ENCODE results near the gene KRTAP10-4. TPM values are rescaled to one million over a fixed set of nuclear protein-coding genes. Genes with fewer than 3 reads are reported as not detected.
"Not testable (repeated sequence)": the region's sequence is repeated elsewhere in the genome, so short reads cannot be mapped to it uniquely, and the experiment has no call there.

The KRTAP10-4 gene
- total RNA-seq, 2 experiments from 2014 or later, result not detected

DNA sequence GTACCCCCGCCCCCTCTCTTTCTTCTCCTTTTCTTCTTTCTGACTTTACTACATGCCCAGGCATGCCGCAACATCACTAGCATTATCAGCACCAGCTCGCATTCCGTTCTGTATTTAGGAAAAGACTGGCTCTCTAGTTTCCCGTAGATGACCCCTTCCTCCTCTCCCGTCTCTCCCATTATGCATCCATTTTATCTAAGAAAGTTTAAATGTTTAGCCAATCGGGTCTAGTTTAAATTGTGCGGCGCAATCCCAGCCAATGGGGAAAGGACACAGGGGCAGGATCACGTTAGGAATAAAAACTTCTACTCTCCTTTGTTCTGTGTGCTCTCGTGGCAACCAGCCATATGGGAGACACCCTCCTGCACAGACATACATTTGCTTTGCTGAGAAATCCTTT is 24.5 kb downstream of the KRTAP10-4 start:
- no peak for DNase-seq
- CTCF ChIA-PET, result no interaction called here
- H3K9me3 Mint-ChIP-seq (ENCODE audit: low read depth), result no peaks in the 10 kb centered on the region

DNA sequence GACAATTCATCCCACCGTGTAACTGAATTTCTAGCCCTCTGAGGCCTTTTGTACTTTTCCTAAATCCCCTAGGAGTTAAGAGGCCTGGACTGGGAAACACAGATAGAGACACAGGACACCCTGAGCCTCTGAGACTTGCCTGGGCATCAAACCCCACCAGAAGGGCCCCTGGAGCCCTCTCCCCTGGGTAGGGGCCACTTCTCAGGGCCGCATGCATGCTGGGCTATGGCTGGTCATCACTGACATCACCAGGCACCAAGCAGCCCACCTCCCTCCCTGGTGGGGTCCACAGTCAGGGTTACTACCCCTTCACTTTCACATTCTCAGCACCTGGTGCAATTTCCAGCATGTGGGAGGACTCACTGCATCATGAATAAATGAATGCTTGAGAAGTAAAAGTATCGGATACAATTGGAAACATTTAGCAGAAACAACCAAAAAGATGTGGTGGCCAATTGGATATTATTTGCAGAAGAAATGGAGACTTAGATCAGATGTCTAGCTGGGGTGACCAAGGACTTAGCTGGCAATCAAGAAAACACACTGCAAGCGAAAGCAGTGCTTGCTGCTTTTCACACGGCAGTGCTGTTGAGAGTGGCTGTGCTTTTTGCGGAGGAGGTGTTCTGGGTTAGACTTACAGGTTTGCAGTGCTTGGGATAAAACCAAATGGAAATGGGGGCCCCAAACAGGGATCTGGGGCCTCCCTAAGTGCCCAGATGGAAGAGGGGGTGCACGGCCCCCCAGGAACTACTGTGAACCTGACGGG is 25.9 kb downstream of the KRTAP10-4 start:
- CTCF ChIA-PET, result no interaction called here

More for the DNA sequence above, 24.5 kb downstream of the KRTAP10-4 start:
- no peaks in the 10 kb centered on the region for H3K4me1 Mint-ChIP-seq
- ATAC-seq, result no peak
- H3K36me3 Mint-ChIP-seq, result no peaks in the 10 kb centered on the region
- H3K27ac Mint-ChIP-seq, result no peak overlapping the region
- H3K27me3 Mint-ChIP-seq, result peaks cover 2% of the 10 kb centered on the region
- H3K4me3 Mint-ChIP-seq, result no peak overlapping the region

DNA sequence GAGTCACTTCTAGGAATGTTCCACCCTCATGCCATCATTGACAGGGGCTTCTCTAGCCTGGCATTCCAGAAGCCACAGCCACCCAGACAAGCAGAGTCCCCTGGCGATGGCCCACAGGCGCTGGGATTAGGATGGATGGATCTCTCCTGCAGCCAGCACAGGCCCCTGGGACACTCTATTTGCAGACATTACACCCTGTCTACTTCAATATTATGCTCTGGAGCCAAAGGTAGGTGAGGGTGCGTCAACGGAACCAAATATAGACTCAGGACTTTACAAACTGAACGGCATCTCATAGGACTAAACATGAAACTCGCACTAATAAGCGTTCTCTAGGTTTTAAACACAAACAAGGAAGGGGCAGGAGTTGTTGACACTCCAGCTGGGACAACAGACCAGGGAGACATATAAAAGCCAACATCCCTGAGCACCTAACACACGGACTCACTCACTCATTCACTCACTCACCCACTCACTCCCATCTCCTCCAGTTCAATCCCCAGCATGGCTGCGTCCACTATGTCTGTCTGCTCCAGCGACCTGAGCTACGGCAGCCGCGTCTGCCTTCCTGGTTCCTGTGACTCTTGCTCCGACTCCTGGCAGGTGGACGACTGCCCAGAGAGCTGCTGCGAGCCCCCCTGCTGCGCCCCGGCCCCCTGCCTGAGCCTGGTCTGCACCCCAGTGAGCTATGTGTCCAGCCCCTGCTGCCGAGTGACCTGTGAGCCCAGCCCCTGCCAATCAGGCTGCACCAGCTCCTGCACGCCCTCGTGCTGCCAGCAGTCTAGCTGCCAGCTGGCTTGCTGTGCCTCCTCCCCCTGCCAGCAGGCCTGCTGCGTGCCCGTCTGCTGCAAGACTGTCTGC is 26.8 kb downstream of the KRTAP10-4 start, which contains the start of gene KRTAP10-7:
Gene KRTAP10-7 (plus strand): TSS at position 480 of the 861 bp plus-strand sequence. CDS start 25 bp downstream, at position 505.
- ATAC-seq, H3K4me3 Mint-ChIP-seq, CTCF ChIA-PET: not testable (repeated sequence)

More for the DNA sequence above, 25.9 kb downstream of the KRTAP10-4 start:
- ATAC-seq (no peak), DNase-seq (no peak)
- H3K27ac Mint-ChIP-seq, result no peak overlapping the region
- no peaks in the 10 kb centered on the region for H3K4me1 Mint-ChIP-seq
- H3K36me3 Mint-ChIP-seq, result no peaks in the 10 kb centered on the region
- H3K4me3 Mint-ChIP-seq, result no peak overlapping the region
- no peaks in the 10 kb centered on the region for H3K9me3 Mint-ChIP-seq (ENCODE audit: low read depth)
- peaks cover 10% of the 10 kb centered on the region for H3K27me3 Mint-ChIP-seq

DNA sequence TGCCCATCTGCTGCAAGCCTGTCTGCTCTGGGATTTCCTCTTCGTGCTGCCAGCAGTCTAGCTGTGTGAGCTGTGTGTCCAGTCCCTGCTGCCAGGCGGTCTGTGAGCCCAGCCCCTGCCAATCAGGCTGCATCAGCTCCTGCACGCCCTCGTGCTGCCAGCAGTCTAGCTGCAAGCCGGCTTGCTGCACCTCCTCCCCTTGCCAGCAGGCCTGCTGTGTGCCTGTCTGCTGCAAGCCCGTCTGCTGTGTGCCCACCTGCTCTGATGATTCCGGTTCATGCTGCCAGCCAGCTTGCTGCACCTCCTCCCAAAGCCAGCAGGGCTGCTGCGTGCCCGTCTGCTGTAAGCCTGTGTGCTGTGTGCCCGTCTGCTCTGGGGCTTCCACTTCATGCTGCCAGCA is 27.6 kb downstream of the KRTAP10-4 start:
- H3K9me3 Mint-ChIP-seq (ENCODE audit: low read depth); H3K4me1 Mint-ChIP-seq; H3K27ac Mint-ChIP-seq; H3K4me3 Mint-ChIP-seq; CTCF ChIA-PET; ATAC-seq; DNase-seq; H3K36me3 Mint-ChIP-seq: not testable (repeated sequence)
- H3K27me3 Mint-ChIP-seq, result peaks cover 24% of the 10 kb centered on the region

More for the DNA sequence above, 26.8 kb downstream of the KRTAP10-4 start, which contains the start of gene KRTAP10-7:
- DNase-seq; H3K27ac Mint-ChIP-seq; H3K9me3 Mint-ChIP-seq (ENCODE audit: low read depth); H3K4me1 Mint-ChIP-seq; H3K36me3 Mint-ChIP-seq: not testable (repeated sequence)
- H3K27me3 Mint-ChIP-seq, result peaks cover 19% of the 10 kb centered on the region

DNA sequence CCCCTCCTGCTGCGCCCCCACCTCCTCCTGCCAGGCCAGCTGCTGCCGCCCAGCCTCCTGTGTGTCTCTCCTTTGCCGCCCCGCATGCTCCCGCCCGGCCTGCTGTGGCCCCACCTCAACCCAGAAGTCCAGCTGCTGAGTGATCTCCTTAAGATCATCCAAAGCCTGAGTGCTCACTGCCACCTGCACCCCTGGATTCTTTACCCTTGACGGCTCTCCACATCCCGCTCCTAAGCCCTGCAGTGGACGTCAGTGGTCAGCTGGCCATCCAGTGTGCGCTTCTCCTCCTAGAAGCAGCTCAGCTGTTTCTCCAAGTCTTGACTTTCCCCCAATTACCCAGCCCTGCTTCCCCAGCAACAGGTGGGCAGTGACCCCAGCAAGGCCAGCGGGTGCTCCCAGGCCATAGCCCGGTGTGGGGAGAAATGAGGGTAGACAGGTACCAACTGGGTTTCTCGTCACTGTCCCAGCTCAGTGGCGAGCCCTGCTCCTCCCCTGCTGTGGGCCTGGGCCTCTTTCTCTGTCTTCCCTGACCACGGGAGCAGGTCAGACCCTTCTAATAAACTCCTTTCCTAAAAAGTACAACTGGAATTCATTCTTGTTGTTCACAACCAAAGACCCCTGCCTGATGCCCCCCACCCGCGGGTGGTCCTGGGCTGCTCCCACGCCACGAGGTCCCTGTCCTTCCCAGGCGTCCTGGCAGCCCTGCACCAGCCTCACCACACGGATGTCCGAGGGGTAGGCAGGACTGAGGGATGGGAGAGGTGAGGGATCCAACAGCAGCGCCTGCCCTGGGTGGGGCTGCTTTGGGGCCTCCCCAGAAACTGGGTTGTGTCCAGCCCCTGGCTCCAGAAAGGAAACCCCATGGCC is 28.3 kb downstream of the KRTAP10-4 start:
- peaks cover 27% of the 10 kb centered on the region for H3K27me3 Mint-ChIP-seq
- H3K9me3 Mint-ChIP-seq (ENCODE audit: low read depth), result no peaks in the 10 kb centered on the region
- CTCF ChIA-PET, result no interaction called here
- no peak for DNase-seq
- no peak for ATAC-seq
- no peaks in the 10 kb centered on the region for H3K36me3 Mint-ChIP-seq
- no peak overlapping the region for H3K27ac Mint-ChIP-seq
- H3K4me1 Mint-ChIP-seq, result no peaks in the 10 kb centered on the region
- H3K4me3 Mint-ChIP-seq, result no peak overlapping the region

DNA sequence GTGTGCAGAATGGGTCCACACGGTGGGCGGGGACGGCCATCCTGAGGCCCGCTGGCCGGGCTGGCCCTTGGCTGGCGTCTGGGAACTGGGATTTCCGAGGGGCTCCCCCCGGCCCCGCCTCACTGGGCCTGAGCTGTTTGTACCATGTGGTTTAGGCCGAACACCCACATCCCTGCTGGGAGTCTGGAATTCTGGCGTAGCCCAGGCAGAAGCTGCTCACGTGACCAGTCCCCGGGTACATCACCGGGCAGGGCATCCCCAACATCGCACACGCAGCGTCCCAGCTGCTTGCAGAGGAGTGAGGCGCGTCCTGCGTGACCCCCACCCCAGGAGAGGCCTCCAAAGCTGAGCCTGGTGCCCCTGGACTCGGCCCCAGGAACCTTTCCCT is 28.9 kb downstream of the KRTAP10-4 start:
- no peak overlapping the region for H3K27ac Mint-ChIP-seq
- no peaks in the 10 kb centered on the region for H3K36me3 Mint-ChIP-seq
- DNase-seq (no peak), ATAC-seq (no peak)
- H3K4me1 Mint-ChIP-seq, result no peaks in the 10 kb centered on the region
- H3K27me3 Mint-ChIP-seq, result peaks cover 24% of the 10 kb centered on the region
- no peak overlapping the region for H3K4me3 Mint-ChIP-seq
- CTCF ChIA-PET, result no interaction called here
- no peaks in the 10 kb centered on the region for H3K9me3 Mint-ChIP-seq (ENCODE audit: low read depth)

DNA sequence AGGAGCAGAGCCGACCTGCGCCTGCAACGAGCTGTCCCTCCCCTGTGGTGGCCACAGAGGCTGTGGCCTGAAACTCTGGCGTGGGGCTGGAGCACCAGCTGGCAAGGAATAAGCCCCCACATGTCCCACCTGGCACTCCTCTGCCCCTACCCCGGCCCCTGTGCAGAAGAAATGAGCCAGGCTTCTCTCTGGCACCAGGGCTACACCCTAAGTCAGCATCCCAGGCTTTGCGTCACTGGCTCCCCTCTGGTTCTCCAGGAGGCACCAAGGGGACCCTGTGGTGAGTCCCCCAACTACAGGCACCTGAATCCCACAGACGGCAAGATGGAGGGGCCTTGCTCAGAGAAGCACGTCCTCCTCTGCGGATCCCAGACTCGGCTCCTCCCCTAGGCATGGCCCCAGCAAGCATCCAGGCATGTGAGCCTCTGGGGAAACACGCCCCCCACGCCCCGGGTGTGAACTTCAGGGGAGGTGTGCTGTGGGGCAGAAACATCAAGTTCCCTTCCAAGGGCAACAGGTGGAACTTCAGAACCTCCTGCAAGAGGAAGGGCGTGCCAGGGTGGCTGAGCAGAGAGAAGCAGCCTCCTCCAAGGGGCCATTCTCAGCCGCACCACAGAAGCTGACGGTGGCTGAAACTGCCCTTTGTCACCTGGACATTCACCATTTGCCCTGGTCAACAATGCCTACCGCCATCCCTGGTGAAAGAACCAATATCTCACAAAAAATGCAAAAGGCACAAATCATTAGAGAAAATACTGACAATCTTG is 29.8 kb downstream of the KRTAP10-4 start:
- Mint-ChIP-seq H3K4me3 (no peak overlapping the region), H3K36me3 (no peaks in the 10 kb centered on the region), H3K27me3 (peaks cover 26% of the 10 kb centered on the region), H3K27ac (no peak overlapping the region), H3K9me3 (ENCODE audit: low read depth) (no peaks in the 10 kb centered on the region), H3K4me1 (no peaks in the 10 kb centered on the region)
- DNase-seq (no peak), ATAC-seq (no peak)
- CTCF ChIA-PET, result no interaction called here

DNA sequence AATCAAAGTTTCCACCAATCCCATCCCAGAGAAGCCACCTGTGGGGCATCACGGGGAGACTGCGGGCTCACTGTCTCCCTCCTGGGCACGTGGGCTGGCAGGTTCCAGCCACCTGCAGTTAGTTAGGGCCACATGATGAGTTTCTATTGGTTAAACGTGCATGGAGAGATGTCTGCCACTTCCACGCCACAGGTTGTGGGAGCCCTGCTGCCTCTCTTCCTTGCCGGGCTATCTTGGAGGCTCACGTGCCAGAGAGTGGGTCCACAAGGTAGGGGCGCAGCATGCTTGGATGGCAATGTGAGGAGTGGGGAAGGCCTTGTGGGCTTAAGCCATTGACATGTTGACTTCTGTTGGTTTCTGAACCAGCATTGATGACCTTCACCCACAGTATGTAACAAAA is 30.4 kb downstream of the KRTAP10-4 start:
- H3K27me3 Mint-ChIP-seq, result peaks cover 27% of the 10 kb centered on the region
- ATAC-seq, result no peak
- no peak overlapping the region for H3K27ac Mint-ChIP-seq
- peaks cover 1% of the 10 kb centered on the region for H3K9me3 Mint-ChIP-seq (ENCODE audit: low read depth)
- H3K4me3 Mint-ChIP-seq, result no peak overlapping the region
- no peaks in the 10 kb centered on the region for H3K36me3 Mint-ChIP-seq
- no peak for DNase-seq
- CTCF ChIA-PET, result no interaction called here
- no peaks in the 10 kb centered on the region for H3K4me1 Mint-ChIP-seq

DNA sequence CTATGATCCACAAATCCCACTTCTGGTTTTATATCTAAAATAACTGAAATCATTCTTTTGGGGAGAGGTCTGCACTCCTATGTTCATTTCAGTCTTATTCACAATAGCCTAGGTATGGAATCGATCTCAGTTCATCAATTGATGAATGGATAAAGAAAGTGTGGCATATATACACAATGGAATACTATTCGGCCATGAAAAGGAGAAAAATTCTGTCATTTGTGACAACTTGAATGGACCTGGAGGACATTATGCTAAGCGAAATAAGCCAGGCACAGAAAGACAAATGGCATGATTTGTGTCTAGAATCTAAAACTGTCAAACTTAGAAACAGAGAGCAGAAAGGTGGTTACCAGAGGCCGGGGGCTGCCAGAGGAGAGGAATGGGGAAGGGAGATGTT is 33.0 kb downstream of the KRTAP10-4 start:
- peaks cover 30% of the 10 kb centered on the region for H3K27me3 Mint-ChIP-seq
- no peak overlapping the region for H3K27ac Mint-ChIP-seq
- peaks cover 6% of the 10 kb centered on the region for H3K36me3 Mint-ChIP-seq
- CTCF ChIA-PET, result no interaction called here
- no peak for DNase-seq
- no peak overlapping the region for H3K4me3 Mint-ChIP-seq
- no peak for ATAC-seq
- no peaks in the 10 kb centered on the region for H3K4me1 Mint-ChIP-seq
- H3K9me3 Mint-ChIP-seq (ENCODE audit: low read depth), result peaks cover 13% of the 10 kb centered on the region

DNA sequence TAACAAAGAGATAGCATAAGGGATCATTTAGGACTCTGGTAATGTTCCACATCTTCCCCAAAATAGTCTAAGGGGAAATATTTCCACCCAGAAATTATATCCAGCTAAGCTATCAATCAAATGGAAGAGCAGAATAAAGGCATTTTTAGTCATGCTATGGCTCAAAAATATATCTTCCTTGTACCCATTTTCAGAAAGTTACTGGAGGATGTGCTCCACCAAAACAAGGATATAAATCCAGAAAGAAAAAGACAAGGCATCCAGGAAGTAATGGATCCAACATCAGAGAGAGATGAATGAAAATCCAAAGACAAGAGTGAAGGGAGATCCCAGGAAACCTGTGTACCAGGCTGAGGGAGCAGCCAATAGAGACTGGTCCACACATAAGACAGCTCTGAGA is 35.7 kb downstream of the KRTAP10-4 start:
- Mint-ChIP-seq H3K4me3 (no peak overlapping the region), H3K4me1 (no peaks in the 10 kb centered on the region), H3K36me3 (peaks cover 6% of the 10 kb centered on the region), H3K27ac (no peak overlapping the region), H3K27me3 (peaks cover 23% of the 10 kb centered on the region), H3K9me3 (ENCODE audit: low read depth) (peaks cover 16% of the 10 kb centered on the region)
- no peak for ATAC-seq
- CTCF ChIA-PET, result no interaction called here
- no peak for DNase-seq

DNA sequence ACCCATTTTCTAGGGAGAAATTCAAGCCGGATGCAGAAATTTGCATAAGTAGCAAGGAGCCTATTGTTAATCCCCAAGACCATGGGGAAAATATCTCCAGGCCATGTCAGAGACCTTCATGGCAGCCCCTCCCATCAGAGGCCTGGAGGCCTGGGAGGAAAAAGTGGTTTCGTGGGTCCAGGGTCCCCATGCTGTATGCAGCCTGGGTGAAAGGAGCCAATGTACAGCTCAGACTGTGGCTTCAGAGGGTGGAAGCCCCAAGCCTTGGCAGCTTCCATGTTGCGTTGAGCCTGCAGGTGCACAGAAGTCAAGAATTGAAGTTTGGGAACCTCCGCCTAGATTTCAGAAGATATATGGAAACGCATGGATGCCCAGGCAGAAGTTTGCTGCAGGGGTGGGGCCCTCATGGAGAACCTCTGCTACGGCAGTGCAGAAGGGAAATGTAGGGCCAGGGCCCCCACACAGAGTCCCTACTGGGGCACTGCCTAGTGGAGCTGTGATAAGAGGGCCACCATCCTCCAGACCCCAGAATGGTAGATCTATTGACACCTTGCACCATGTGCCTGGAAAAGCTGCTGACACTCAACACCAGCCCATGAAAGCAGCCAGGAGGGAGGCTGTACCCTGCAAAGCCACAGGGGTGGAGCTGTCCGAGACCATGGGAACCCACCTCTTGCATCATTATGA is 36.8 kb downstream of the KRTAP10-4 start:
- H3K27ac Mint-ChIP-seq, ATAC-seq, H3K4me3 Mint-ChIP-seq, H3K4me1 Mint-ChIP-seq, DNase-seq, H3K36me3 Mint-ChIP-seq, CTCF ChIA-PET: not testable (repeated sequence)
- peaks cover 16% of the 10 kb centered on the region for H3K9me3 Mint-ChIP-seq (ENCODE audit: low read depth)
- peaks cover 14% of the 10 kb centered on the region for H3K27me3 Mint-ChIP-seq

DNA sequence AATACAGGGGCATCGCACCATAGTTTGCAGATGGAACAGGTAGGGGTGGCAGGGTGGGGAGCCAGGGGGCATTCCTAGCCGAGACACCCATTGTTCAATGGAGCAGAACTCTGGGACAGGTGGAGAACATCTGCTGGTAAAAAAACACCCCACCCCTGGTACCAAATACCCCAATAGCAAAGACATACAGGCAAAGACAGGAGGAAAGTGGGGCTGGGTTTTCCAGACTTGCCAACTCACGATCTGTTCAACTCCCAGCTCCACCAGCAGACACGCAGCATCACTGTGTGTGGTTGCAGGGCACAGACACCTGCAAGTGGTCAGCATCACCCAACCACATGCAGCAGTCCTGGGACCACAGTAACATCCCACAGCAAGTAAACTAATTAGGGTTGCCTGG is 38.0 kb downstream of the KRTAP10-4 start:
- Mint-ChIP-seq H3K9me3 (ENCODE audit: low read depth) (peaks cover 16% of the 10 kb centered on the region), H3K36me3 (peaks cover 6% of the 10 kb centered on the region), H3K4me1 (no peaks in the 10 kb centered on the region), H3K27me3 (peaks cover 7% of the 10 kb centered on the region), H3K27ac (no peak overlapping the region), H3K4me3 (no peak overlapping the region)
- CTCF ChIA-PET, result interaction anchor here (0.6 kb wide), 1 partner anchor 688 kb away, joined by 3 read pairs; no protein-coding TSS in a partner anchor
- DNase-seq, result no peak
- ATAC-seq, result no peak
